ENCODE measurements around the gene RANBP1.
A peak's percentile ranks its signal among the peaks of the same experiment; 100 is the strongest.

The RANBP1 gene

DNA sequence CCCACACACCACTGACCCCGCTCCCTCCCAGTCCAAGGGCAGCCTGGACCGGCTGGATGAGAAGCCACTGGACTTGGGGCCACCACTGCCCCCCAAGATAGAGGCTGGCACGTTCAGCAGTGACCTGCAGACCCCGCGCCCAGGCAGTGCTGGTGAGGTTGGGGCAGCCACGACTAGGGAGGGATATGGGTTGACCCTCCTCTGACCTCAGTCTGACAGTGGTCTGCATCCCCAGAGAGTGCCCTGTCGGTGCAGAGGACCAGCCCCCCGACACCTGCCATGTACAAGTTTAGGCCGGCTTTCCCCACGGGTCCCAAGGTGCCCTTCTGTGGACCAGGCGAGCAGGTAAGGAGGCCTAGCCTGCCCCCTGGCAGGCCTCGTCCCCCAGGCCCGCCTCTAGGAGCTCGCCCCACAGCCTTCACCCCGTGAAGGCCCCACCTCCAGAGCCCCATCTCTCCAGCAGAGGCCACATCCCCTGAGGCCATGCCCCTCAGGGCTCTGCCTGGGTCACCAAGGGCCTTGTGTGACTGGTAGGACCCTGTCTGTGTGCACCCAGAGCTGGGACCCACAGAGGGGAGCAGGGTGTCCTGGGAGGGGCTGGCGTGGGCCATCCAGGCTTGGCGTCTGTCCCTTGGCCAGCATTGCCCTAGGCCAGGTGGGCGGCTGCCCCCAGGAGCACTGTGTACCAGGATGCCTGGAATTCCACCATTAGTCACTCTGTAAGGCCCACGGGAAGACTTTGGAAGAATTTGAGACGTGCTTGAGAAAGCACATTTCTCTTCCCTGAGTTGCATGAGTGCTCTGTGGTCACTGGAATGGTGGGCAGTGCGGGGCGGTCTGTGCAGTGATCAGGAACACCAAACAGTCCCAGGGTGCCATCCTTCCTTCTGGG is 25.5 kb downstream of the RANBP1 start:
- CTCF ChIA-PET: no interaction called here
- DNase-seq (ENCODE audit: low spot score): no peak

DNA sequence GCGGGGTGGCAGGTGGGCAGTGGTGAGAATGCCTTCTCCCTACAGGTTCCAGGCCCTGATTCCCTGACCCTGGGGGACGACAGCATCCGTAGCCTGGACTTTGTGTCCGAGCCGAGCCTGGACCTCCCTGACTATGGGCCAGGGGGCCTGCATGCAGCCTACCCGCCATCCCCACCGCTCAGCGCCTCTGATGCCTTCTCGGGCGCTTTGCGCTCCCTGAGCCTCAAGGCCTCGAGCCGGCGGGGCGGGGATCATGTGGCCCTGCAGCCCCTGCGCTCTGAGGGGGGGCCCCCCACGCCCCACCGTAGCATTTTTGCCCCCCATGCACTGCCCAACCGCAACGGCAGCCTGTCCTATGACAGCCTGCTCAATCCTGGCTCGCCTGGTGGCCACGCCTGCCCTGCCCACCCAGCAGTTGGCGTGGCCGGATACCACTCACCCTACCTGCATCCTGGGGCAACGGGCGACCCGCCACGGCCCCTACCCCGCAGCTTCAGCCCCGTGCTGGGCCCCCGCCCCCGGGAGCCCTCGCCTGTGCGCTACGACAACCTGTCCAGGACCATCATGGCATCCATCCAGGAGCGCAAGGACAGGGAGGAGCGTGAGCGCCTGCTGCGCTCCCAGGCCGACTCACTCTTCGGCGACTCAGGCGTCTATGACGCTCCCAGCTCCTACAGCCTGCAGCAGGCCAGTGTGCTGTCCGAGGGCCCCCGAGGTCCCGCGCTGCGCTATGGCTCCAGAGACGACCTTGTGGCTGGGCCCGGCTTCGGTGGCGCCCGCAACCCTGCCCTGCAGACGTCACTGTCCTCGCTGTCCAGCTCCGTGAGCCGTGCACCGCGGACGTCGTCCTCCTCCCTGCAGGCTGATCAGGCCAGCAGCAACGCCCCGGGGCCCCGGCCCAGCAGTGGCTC is 27.1 kb downstream of the RANBP1 start:
- no peak for DNase-seq (ENCODE audit: low spot score)
- TF ChIP-seq, protein P1, sequence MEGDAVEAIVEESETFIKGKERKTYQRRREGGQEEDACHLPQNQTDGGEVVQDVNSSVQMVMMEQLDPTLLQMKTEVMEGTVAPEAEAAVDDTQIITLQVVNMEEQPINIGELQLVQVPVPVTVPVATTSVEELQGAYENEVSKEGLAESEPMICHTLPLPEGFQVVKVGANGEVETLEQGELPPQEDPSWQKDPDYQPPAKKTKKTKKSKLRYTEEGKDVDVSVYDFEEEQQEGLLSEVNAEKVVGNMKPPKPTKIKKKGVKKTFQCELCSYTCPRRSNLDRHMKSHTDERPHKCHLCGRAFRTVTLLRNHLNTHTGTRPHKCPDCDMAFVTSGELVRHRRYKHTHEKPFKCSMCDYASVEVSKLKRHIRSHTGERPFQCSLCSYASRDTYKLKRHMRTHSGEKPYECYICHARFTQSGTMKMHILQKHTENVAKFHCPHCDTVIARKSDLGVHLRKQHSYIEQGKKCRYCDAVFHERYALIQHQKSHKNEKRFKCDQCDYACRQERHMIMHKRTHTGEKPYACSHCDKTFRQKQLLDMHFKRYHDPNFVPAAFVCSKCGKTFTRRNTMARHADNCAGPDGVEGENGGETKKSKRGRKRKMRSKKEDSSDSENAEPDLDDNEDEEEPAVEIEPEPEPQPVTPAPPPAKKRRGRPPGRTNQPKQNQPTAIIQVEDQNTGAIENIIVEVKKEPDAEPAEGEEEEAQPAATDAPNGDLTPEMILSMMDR (conservative IDR thresholded peaks at IDR 0.05; ENCODE audit: low read depth): no peak
- POLR2A ChIA-PET (ENCODE audit: low non-redundant PET): no interaction called here

More for the DNA sequence above, 25.5 kb downstream of the RANBP1 start:
- POLR2A ChIA-PET (ENCODE audit: low non-redundant PET): no interaction called here
- TF ChIP-seq, protein P1 (conservative IDR thresholded peaks at IDR 0.05; ENCODE audit: low read depth): no peak
- H3K27ac ChIP-seq: peak overlapping the region; percentile 38

DNA sequence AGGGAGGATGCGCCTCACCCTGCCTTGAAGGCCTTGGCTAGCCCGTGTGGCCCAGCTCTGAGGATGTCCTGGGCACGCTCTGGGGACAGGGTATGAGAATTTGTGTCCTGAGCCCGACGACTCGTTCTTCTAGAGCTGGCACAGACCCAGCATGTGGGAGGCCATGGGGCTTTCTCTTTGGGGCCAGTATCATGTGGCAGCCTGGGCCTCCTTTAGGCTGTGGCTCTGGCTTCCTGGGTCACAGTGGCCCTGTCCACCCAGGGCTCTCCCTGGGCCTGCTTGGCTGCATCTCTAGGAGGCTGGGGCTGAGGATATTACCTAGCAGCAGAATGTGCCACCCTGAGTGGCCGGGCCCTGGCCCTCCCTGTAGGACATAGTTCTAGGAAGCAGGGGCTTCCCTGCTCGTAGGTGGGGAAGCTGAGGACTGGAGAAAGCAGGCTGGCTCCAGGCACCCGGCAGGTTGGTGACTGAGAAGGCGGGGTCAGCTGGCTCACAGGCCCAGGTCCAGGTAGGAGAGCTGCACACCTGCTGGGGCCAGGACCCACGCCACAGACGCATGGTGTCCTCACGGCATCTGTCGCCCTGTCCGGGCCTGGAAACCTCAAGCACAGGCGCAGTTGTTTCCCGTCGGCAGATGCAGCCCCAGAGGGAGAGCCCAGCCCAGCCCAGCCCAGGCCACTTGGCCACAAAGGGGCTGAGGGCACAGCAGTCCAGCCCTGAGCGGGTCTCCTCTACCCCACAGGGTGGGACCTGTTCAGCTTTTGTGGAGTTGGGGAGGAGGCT is 28.2 kb downstream of the RANBP1 start:
- peak overlapping the region; percentile 27; the same call in 1 of the 2 replicates for H3K27ac ChIP-seq
- ChIA-PET POLR2A (ENCODE audit: low non-redundant PET) (no interaction called here), CTCF (no interaction called here)
- no peak for DNase-seq (ENCODE audit: low spot score)
- TF ChIP-seq, protein P1 (conservative IDR thresholded peaks at IDR 0.05; ENCODE audit: low read depth): no peak

More for the DNA sequence above, 27.1 kb downstream of the RANBP1 start:
- CTCF ChIA-PET: no interaction called here
- peak overlapping the region; percentile 27; the same call in 1 of the 2 replicates for H3K27ac ChIP-seq

DNA sequence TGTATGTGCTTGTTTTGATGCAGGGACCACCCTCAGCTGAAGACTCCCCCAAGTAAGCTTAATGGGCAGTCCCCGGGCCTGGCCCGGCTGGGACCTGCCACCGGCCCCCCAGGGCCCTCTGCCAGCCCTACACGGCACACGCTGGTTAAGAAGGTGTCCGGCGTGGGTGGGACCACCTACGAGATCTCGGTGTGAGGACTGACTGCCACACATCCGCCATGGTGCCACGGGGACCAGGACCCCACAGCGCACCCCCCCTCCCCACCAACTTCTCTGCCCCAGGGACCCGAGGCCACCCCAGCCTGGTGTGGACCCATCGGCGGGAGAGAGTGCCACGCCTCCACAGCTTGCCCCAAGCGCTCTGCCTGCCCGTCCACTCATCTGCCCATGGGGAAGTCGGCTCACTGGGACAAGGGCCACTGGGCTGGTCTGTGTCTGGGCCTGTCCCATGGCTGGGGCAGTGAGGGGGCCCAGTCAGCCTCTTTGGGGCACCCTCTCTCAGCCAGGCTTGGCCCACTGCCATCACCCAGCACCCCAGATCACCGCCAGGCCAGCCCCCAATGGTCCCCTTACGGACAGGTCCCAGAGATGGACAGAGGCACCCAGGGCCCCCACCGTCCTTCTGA is 29.4 kb downstream of the RANBP1 start:
- ChIA-PET CTCF (no interaction called here), POLR2A (ENCODE audit: low non-redundant PET) (no interaction called here)
- no peak for DNase-seq (ENCODE audit: low spot score)
- peak overlapping the region; percentile 21; the same call in 1 of the 2 replicates for H3K27ac ChIP-seq
- TF ChIP-seq, protein P1 (conservative IDR thresholded peaks at IDR 0.05; ENCODE audit: low read depth): no peak

DNA sequence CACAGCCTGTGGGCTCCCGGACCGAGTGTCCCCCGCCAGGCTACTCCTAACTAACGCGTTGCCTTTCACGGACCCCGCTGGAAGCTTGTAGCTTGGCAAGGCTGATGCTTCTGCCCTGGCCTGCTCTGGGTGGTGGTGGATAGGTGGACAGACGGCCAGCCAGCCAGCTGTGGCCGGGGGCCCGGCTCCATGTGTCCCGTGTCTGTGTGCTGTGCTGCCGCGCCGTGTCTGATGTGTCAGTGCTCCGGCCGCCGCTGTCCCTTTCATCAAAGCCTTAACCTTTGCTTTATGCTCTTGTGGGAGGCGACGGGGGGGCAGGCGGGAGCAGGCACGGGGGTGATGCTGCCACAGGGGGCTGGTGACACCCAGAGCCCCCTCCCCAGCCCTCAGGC is 29.9 kb downstream of the RANBP1 start:
- POLR2A ChIA-PET (ENCODE audit: low non-redundant PET): no interaction called here
- no peak for DNase-seq (ENCODE audit: low spot score)
- TF ChIP-seq, protein P1 (conservative IDR thresholded peaks at IDR 0.05; ENCODE audit: low read depth): no peak
- CTCF ChIA-PET: no interaction called here
- peak overlapping the region; percentile 21; the same call in 1 of the 2 replicates for H3K27ac ChIP-seq

Data from RWPE1 (cell line).